HEK293 (cell line): Measurements from ENCODE around the gene TNFRSF13B.

Source experiments
- KLF1 ChIP-seq: fragments of 450-650 bp; formaldehyde crosslinking; IDR thresholded peaks from 2 replicates; pipeline ENCODE4 v1.5.1; 2016; ENCODE audit warnings: missing biosample characterization, missing genetic modification characterization
- SALL2 ChIP-seq: fragments of 450-650 bp; formaldehyde crosslinking; IDR thresholded peaks from 2 replicates; pipeline ENCODE4 v1.5.0; 2017; ENCODE audit warnings: missing biosample characterization, mild to moderate bottlenecking, missing genetic modification characterization, borderline replicate concordance
- ZBTB8A ChIP-seq: fragments of 450-650 bp; formaldehyde crosslinking; IDR thresholded peaks from 2 replicates; pipeline ENCODE4 v1.5.1; 2016; ENCODE audit warnings: missing biosample characterization, missing genetic modification characterization
- ZNF138 ChIP-seq: fragments of 450-650 bp; formaldehyde crosslinking; IDR thresholded peaks from 2 replicates; pipeline ENCODE4 v1.5.1; 2016; ENCODE audit warnings: missing biosample characterization, missing genetic modification characterization, borderline replicate concordance
- ZNF558 ChIP-seq: fragments of 450-650 bp; formaldehyde crosslinking; IDR thresholded peaks from 2 replicates; pipeline ENCODE4 v1.5.1; 2016; ENCODE audit warnings: missing biosample characterization, missing genetic modification characterization
- ZNF610 ChIP-seq: fragments of 450-650 bp; formaldehyde crosslinking; IDR thresholded peaks from 2 replicates; pipeline ENCODE4 v1.5.1; 2016; ENCODE audit warnings: missing biosample characterization, missing genetic modification characterization, borderline replicate concordance
- TF ChIP-seq, protein P1 (sequence below): fragments of 450-650 bp; formaldehyde crosslinking; IDR thresholded peaks from 2 replicates; pipeline ENCODE4 v1.5.1; 2016; ENCODE audit warnings: missing biosample characterization, missing genetic modification characterization

- no peak for TF ChIP-seq ZNF138 (tag by site-specific recombination)
- TF ChIP-seq ZBTB8A (tag by site-specific recombination), result no peak
- TF ChIP-seq SALL2 (tag by site-specific recombination), result no peak
- no peak for TF ChIP-seq KLF1 (tag by site-specific recombination)
- TF ChIP-seq, protein P1, sequence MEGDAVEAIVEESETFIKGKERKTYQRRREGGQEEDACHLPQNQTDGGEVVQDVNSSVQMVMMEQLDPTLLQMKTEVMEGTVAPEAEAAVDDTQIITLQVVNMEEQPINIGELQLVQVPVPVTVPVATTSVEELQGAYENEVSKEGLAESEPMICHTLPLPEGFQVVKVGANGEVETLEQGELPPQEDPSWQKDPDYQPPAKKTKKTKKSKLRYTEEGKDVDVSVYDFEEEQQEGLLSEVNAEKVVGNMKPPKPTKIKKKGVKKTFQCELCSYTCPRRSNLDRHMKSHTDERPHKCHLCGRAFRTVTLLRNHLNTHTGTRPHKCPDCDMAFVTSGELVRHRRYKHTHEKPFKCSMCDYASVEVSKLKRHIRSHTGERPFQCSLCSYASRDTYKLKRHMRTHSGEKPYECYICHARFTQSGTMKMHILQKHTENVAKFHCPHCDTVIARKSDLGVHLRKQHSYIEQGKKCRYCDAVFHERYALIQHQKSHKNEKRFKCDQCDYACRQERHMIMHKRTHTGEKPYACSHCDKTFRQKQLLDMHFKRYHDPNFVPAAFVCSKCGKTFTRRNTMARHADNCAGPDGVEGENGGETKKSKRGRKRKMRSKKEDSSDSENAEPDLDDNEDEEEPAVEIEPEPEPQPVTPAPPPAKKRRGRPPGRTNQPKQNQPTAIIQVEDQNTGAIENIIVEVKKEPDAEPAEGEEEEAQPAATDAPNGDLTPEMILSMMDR, result no peak
- TF ChIP-seq ZNF558, result no peak
- no peak for TF ChIP-seq ZNF610
Observed at GRCh38 chr17:16943541-16944333, 28.2 kb downstream of the TNFRSF13B start.
